GM20000 (cell line): ENCODE results near the gene C14orf93.
A peak's percentile ranks its signal among the peaks of the same experiment; 100 is the strongest.
"Not testable (repeated sequence)": the region's sequence is repeated elsewhere in the genome, so short reads cannot be mapped to it uniquely, and the experiment has no call there.

ENCODE experiments used
- DNase-seq: peaks from one replicate; pipeline ENCODE4 v3.0.0; 2012; ENCODE audit warnings: low spot score
- CTCF ChIP-seq: IDR thresholded peaks from 2 replicates; pipeline ENCODE4 v1.5.1; 2012; ENCODE audit warnings: mild to moderate bottlenecking, control low read depth; ENCODE audit errors: extremely low read depth, missing control alignments

Gene C14orf93

DNA sequence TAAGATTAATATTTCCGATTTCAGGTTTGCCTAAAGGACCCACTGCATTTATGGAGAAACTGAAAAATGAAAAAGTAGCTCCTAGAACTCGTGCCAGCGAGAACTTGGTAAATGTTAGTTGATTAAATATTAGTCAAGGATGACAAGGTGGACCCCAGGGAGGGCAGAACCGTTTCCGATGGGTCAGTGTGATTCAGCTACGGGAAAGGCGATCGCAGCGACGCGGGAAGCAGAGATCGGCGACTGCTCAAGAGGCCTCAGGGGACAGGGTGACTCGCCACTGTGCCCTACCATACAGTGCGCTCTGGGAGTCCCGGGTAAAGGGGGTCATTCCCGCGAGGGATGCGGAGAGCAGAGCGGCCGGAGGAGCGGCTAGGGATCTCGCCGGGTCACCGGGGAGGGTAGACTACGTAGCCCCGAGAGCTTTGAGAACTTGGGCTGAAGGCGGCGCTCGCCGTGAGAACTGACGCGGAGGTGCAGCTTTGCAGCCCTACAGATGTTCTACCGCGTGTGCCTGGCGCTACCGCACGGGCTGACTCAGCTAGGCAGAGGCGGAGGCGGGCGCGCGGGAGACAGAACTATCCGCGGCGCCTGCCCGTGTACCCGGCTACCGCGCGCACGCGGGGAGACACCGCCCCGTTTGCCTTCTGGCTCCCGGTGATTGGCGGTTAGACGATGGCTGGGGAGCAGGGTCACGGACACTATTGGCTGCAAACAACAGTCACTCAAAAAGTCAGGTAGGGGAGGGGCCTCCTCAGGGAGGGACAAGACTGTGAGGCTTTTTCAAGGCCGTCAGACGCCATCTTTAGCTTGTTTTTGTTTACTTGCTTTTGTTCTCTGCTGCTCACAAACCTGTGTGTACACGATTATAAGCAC, 3.2 kb downstream of the C14orf93 start:
- peak; percentile 98 for DNase-seq
- no peak for TF ChIP-seq CTCF

GRCh38 chr14:23006188-23006534, 3.8 kb downstream of the C14orf93 start:
- TF ChIP-seq CTCF, result no peak
- no peak for DNase-seq

DNA sequence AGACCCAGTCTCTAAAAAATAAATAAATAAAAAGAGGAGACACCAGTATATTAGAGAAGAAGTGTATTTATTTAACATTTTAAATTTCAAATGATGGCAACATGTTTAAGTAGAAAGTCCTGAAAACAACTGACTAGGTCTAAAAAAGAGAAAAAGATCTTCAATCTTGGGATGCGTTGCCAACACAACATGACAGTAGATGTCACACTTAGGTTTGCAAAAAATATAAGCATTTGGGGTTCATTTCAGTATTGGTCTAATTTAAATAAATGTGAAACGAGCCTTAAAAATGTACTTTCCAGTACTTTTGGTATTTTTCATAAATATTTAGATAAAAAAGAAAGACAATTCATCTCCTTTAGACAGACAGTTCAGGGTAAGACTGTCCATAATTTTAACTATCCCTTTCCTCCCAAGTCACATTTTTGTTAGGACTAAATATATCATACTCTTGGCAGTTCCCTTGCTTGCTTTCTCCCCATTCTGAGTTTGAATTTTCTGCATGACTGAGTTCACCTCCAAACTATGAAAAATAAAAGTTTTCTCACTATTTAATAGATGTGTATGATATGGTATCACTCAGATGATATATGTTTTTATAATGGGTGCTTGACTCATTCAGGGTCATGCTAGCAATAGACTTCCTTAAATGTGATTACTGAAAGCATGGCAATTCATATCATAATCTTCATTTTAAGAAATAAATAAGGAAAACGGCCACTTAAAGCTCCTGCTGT, 4.3 kb downstream of the C14orf93 start:
- no peak for DNase-seq
- no peak for TF ChIP-seq CTCF

DNA sequence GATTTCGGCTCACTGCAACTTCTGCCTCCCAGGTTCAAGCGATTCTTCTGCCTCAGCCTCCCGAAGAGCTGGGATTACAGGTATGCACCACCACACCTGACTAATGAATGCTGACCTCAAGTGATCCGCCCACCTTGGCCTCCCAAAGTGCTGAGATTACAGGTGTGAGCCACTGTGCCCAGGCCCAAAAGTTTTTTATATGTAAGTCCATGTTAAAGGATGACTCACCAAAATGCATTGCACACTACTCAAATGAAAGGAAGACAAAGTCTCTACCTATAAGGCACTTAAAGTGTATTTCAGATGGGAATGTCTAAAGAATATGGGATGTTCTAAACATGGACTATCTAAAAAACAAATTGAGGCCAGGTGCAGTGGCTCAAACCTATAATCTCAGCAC, 5.7 kb downstream of the C14orf93 start:
- not testable (repeated sequence) for DNase-seq

DNA sequence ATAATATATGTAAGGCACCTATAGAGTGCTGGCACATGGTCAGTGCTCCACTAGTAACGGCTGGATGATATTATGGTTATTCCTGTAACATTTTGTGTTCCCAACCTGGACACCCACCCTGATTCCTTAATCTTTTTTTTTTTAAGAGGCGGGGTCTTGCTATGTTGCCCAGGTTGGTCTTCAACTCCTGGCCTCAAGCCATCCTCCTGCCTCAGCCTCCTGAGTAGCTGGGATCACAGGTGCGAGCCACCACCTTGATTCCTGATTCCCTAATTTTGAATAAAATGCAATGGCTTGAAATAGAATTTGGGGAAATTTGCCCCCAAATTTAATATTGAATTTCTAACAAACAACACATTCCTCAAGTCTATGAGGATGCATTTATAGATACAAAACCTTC, 7.4 kb downstream of the C14orf93 start:
- no peak for TF ChIP-seq CTCF
- DNase-seq, result no peak

DNA sequence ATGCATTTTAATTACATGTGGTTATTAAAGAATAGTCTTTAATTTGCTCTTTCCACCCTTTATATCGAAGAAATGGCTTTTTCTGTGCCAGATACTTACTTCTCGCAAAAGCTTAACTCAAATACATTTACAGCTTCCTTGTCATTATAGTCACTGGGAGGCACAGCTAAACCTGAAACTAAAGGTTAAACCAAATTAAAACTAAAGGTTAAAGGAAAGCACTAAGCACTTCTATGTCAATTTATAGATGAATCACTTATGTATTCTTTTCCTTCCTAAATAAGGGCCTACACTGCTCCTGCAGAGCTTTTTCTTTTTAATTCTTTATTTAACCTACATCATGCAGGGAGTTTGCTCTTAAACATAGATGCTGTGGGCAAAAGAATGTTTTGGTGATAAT, 9.1 kb downstream of the C14orf93 start:
- TF ChIP-seq CTCF, result no peak
- DNase-seq, result no peak

GRCh38 chr14:22998329-22999012, 11.5 kb downstream of the C14orf93 start:
- no peak for TF ChIP-seq CTCF
- DNase-seq, result no peak
